GM12878 (cell line): ENCODE measurements around the gene ECPAS.

Experiments
- BHLHE40 ChIP-seq, 2 experiments: fragments of 450-650 bp in 1 of 2; IDR thresholded peaks; 2 replicates each; pipeline ENCODE4 v1.6.1; 2011 to 2017; ENCODE audit warnings: low read depth in 2 of 2, borderline replicate concordance in 1 of 2, improper control_type of control experiment in 1 of 2, low read length in 1 of 2, mild to moderate bottlenecking in 1 of 2
- CBFB ChIP-seq: IDR thresholded peaks from 2 replicates; pipeline ENCODE4 v1.6.1; 2016; ENCODE audit warnings: antibody characterized with exemption, low read depth
- FOXM1 ChIP-seq: IDR thresholded peaks from 2 replicates; pipeline ENCODE4 v1.6.1; 2012; ENCODE audit warnings: low read depth, mild to moderate bottlenecking, inconsistent platforms, low read length, moderate library complexity
- MYC ChIP-seq: IDR thresholded peaks from 2 replicates; pipeline ENCODE4 v1.6.1; 2011; ENCODE audit warnings: mild to moderate bottlenecking, low read length, moderate library complexity, inconsistent platforms; ENCODE audit not compliant: insufficient read depth, insufficient replicate concordance, insufficient read length, severe bottlenecking
- NR2C2 ChIP-seq: IDR thresholded peaks from 2 replicates; pipeline ENCODE4 v1.6.1; 2011; ENCODE audit warnings: borderline replicate concordance, low read depth; ENCODE audit not compliant: control insufficient read depth, insufficient read length
- POLR2A ChIP-seq: IDR thresholded peaks from 2 replicates; pipeline ENCODE4 v1.6.1; 2011; ENCODE audit warnings: low read depth, mild to moderate bottlenecking, low read length
- POLR2AphosphoS5 ChIP-seq: IDR thresholded peaks from 2 replicates; pipeline ENCODE4 v1.6.1; 2011; ENCODE audit warnings: mild to moderate bottlenecking, low read length, inconsistent platforms
- TAF1 ChIP-seq: IDR thresholded peaks from 2 replicates; pipeline ENCODE4 v1.6.1; 2011; ENCODE audit warnings: mild to moderate bottlenecking, low read depth, low read length, borderline replicate concordance
- ZZZ3 ChIP-seq: IDR thresholded peaks from 2 replicates; pipeline ENCODE4 v1.6.1; 2011; ENCODE audit warnings: low read depth; ENCODE audit not compliant: control insufficient read depth, insufficient read length
- TF ChIP-seq, protein P1 (sequence below), 3 experiments: IDR thresholded peaks in 2 of 3; conservative IDR thresholded peaks in 1 of 3; 2 replicates each; pipeline ENCODE4 v1.5.1; 2011; ENCODE audit warnings: low read depth in 3 of 3, low read length in 3 of 3, mild to moderate bottlenecking in 3 of 3, control low read depth in 2 of 3, moderate library complexity in 2 of 3, inconsistent platforms in 1 of 3, mixed read lengths in 1 of 3; ENCODE audit not compliant: control insufficient read depth in 2 of 3, insufficient read depth in 1 of 3; ENCODE audit errors: extremely low read depth in 1 of 3
- TF ChIP-seq, protein P2 (sequence below): fragments of 450-650 bp; IDR thresholded peaks from 2 replicates; pipeline ENCODE4 v1.6.1; 2016; ENCODE audit warnings: mild to moderate bottlenecking, moderate library complexity, borderline replicate concordance
- TF ChIP-seq, protein P3 (sequence below): IDR thresholded peaks from 2 replicates; pipeline ENCODE4 v1.6.1; 2011; ENCODE audit warnings: low read depth, mild to moderate bottlenecking, low read length, moderate library complexity, borderline replicate concordance; ENCODE audit errors: extremely low read depth
- TF ChIP-seq, protein P4 (sequence below): fragments of 450-650 bp; IDR thresholded peaks from 2 replicates; pipeline ENCODE4 v1.6.1; 2017; ENCODE audit warnings: mild to moderate bottlenecking, moderate library complexity

DNA sequence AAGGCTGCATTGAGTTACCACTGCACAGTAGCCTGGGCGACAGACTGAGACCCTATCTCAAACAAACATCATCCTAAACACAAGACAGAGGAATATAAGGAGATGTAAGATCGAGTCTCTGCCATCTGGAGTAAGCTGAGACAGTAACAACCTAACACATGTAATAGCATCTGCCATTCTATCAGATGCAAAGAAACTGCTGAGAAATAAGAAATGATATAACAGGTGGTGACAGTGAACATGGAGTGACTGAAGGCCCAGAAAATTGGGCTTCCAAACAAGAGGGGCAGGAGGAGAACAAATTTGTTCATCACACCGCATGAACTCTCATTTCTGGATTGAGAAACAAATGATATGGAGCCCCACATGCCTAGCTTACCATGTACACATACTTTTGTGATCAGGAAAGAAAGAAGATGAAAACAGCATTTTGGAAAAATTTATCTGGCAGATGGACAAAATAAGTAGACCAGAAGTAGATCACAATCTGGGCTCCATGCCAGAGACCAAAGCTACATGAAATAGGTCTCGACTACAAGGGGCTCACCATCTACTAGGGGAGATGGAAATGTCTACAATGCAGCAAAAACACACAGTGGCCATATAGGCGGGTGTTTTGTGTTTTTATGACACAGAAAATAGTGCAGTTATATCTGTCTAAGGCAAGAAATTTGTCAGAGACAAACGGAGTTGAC lies 45.5 kb downstream of the ECPAS start:
- no peak for TF ChIP-seq BHLHE40 (IDR thresholded peaks at IDR 0.05; ENCODE audit: borderline replicate concordance in 1 of 2, low read depth in 2 of 2, low read length in 1 of 2)
- TF ChIP-seq, protein P1, sequence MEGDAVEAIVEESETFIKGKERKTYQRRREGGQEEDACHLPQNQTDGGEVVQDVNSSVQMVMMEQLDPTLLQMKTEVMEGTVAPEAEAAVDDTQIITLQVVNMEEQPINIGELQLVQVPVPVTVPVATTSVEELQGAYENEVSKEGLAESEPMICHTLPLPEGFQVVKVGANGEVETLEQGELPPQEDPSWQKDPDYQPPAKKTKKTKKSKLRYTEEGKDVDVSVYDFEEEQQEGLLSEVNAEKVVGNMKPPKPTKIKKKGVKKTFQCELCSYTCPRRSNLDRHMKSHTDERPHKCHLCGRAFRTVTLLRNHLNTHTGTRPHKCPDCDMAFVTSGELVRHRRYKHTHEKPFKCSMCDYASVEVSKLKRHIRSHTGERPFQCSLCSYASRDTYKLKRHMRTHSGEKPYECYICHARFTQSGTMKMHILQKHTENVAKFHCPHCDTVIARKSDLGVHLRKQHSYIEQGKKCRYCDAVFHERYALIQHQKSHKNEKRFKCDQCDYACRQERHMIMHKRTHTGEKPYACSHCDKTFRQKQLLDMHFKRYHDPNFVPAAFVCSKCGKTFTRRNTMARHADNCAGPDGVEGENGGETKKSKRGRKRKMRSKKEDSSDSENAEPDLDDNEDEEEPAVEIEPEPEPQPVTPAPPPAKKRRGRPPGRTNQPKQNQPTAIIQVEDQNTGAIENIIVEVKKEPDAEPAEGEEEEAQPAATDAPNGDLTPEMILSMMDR (IDR thresholded peaks at IDR 0.05 in 2 of 3, conservative IDR thresholded peaks at IDR 0.05 in 1 of 3; ENCODE audit: control insufficient read depth in 2 of 3, extremely low read depth in 1 of 3, insufficient read depth in 1 of 3, low read depth in 3 of 3, low read length in 3 of 3): no peak
- TF ChIP-seq NR2C2: no peak
- TF ChIP-seq, protein P2, sequence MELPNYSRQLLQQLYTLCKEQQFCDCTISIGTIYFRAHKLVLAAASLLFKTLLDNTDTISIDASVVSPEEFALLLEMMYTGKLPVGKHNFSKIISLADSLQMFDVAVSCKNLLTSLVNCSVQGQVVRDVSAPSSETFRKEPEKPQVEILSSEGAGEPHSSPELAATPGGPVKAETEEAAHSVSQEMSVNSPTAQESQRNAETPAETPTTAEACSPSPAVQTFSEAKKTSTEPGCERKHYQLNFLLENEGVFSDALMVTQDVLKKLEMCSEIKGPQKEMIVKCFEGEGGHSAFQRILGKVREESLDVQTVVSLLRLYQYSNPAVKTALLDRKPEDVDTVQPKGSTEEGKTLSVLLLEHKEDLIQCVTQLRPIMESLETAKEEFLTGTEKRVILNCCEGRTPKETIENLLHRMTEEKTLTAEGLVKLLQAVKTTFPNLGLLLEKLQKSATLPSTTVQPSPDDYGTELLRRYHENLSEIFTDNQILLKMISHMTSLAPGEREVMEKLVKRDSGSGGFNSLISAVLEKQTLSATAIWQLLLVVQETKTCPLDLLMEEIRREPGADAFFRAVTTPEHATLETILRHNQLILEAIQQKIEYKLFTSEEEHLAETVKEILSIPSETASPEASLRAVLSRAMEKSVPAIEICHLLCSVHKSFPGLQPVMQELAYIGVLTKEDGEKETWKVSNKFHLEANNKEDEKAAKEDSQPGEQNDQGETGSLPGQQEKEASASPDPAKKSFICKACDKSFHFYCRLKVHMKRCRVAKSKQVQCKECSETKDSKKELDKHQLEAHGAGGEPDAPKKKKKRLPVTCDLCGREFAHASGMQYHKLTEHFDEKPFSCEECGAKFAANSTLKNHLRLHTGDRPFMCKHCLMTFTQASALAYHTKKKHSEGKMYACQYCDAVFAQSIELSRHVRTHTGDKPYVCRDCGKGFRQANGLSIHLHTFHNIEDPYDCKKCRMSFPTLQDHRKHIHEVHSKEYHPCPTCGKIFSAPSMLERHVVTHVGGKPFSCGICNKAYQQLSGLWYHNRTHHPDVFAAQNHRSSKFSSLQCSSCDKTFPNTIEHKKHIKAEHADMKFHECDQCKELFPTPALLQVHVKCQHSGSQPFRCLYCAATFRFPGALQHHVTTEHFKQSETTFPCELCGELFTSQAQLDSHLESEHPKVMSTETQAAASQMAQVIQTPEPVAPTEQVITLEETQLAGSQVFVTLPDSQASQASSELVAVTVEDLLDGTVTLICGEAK: no peak
- TF ChIP-seq POLR2A: no peak
- TF ChIP-seq POLR2AphosphoS5: no peak
- no peak for TF ChIP-seq FOXM1
- no peak for TF ChIP-seq TAF1
- no peak for TF ChIP-seq MYC
- TF ChIP-seq, protein P3, sequence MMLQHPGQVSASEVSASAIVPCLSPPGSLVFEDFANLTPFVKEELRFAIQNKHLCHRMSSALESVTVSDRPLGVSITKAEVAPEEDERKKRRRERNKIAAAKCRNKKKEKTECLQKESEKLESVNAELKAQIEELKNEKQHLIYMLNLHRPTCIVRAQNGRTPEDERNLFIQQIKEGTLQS: no peak
- TF ChIP-seq, protein P4, sequence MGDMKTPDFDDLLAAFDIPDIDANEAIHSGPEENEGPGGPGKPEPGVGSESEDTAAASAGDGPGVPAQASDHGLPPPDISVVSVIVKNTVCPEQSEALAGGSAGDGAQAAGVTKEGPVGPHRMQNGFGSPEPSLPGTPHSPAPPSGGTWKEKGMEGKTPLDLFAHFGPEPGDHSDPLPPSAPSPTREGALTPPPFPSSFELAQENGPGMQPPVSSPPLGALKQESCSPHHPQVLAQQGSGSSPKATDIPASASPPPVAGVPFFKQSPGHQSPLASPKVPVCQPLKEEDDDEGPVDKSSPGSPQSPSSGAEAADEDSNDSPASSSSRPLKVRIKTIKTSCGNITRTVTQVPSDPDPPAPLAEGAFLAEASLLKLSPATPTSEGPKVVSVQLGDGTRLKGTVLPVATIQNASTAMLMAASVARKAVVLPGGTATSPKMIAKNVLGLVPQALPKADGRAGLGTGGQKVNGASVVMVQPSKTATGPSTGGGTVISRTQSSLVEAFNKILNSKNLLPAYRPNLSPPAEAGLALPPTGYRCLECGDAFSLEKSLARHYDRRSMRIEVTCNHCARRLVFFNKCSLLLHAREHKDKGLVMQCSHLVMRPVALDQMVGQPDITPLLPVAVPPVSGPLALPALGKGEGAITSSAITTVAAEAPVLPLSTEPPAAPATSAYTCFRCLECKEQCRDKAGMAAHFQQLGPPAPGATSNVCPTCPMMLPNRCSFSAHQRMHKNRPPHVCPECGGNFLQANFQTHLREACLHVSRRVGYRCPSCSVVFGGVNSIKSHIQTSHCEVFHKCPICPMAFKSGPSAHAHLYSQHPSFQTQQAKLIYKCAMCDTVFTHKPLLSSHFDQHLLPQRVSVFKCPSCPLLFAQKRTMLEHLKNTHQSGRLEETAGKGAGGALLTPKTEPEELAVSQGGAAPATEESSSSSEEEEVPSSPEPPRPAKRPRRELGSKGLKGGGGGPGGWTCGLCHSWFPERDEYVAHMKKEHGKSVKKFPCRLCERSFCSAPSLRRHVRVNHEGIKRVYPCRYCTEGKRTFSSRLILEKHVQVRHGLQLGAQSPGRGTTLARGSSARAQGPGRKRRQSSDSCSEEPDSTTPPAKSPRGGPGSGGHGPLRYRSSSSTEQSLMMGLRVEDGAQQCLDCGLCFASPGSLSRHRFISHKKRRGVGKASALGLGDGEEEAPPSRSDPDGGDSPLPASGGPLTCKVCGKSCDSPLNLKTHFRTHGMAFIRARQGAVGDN: no peak
- TF ChIP-seq CBFB: no peak
- TF ChIP-seq ZZZ3: no peak
